Natural killer cell (primary cell): Measurements from ENCODE around the gene CRAT. TPM values are rescaled to one million over a fixed set of nuclear protein-coding genes. Genes with fewer than 3 reads are reported as not detected.
"Not testable (repeated sequence)": the region's sequence is repeated elsewhere in the genome, so short reads cannot be mapped to it uniquely, and the experiment has no call there.

Source experiments
- ATAC-seq, 3 donors: fragments of 150-1000 bp in 2 of 3; fragments of 200-7000 bp in 1 of 3; cut with Tn5 transposase; 1 replicate in 1 of 3; 2 replicates in 2 of 3; pipeline ENCODE4 v1.10.0; 2021; ENCODE audit warnings: mild to moderate bottlenecking in 2 of 3, moderate library complexity in 2 of 3
- DNase-seq, 2 donors: peaks; one replicate each; pipeline versions ENCODE4 v3.0.0 to v3.0.0-alpha.2; 2013 to 2021; ENCODE audit warnings: mixed read lengths in 1 of 2
- H3K27ac ChIP-seq: one replicate; pipeline ENCODE4 v1.5.1; 2013; ENCODE audit warnings: mild to moderate bottlenecking, low read length
- H3K27me3 ChIP-seq: one replicate; pipeline ENCODE4 v1.6.1; 2013; ENCODE audit warnings: low read length; ENCODE audit not compliant: control insufficient read depth, insufficient read depth
- H3K36me3 ChIP-seq: one replicate; pipeline ENCODE4 v1.6.1; 2013; ENCODE audit warnings: low read length; ENCODE audit not compliant: control insufficient read depth, insufficient read depth
- H3K4me1 ChIP-seq: one replicate; pipeline ENCODE4 v1.6.1; 2013; ENCODE audit warnings: low read length; ENCODE audit not compliant: control insufficient read depth, insufficient read depth
- H3K4me3 ChIP-seq: one replicate; pipeline ENCODE4 v1.5.1; 2013; ENCODE audit warnings: low read length
- H3K9me3 ChIP-seq: one replicate; pipeline ENCODE4 v1.6.1; 2013; ENCODE audit warnings: low read length; ENCODE audit not compliant: control insufficient read depth, insufficient read depth
- H3K27ac Mint-ChIP-seq, 2 donors: one replicate each; pipeline ENCODE4 v1.8.0; 2022; ENCODE audit warnings: mild to moderate bottlenecking in 2 of 2, mixed read lengths in 2 of 2, moderate library complexity in 1 of 2
- H3K27me3 Mint-ChIP-seq, 2 donors: one replicate each; pipeline ENCODE4 v1.8.0; 2022; ENCODE audit warnings: low read depth in 2 of 2, mixed read lengths in 2 of 2
- H3K36me3 Mint-ChIP-seq: one replicate; pipeline ENCODE4 v1.8.0; 2022; ENCODE audit warnings: mixed read lengths
- H3K4me1 Mint-ChIP-seq, 2 donors: one replicate each; pipeline ENCODE4 v1.8.0; 2022; ENCODE audit warnings: mixed read lengths in 2 of 2
- H3K4me3 Mint-ChIP-seq: one replicate; pipeline ENCODE4 v1.8.0; 2022; ENCODE audit warnings: mild to moderate bottlenecking, moderate library complexity, mixed read lengths
- H3K9me3 Mint-ChIP-seq, 2 donors: one replicate each; pipeline ENCODE4 v1.8.0; 2022; ENCODE audit warnings: mixed read lengths in 2 of 2
- CTCF ChIP-seq: fragments of 200-600 bp; IDR thresholded peaks from one replicate; pipeline ENCODE4 v1.8.0; 2022; ENCODE audit warnings: antibody characterized with exemption
- WGBS: methylation state at CpG from one replicate; pipeline ENCODE4 v1.1.7; 2013; ENCODE audit warnings: missing lambda C conversion rate; ENCODE audit not compliant: insufficient coverage; 5-methylcytosine and 5-hydroxymethylcytosine counted together
- intact Hi-C: fragments of 100-400 bp; cut with micrococcal nuclease; formaldehyde crosslinking; loops from one replicate; pipeline ENCODE4 v1.14.2; 2022
- total RNA-seq, 4 donors: library from RNA; stranded (reverse); fragments of 120-200 nt in 1 of 4; gene quantifications; one replicate each; pipeline versions ENCODE4 v1.2.3 to v1.2.4, GENCODE V29; 2013 to 2022

Gene CRAT
- total RNA-seq, 3 donors from 2014 or later (not counting 1 experiment from before 2014, with no cell fraction given), result 13.5 to 13.8 (median 13.8) TPM

GRCh38 chr9:129124506-129125069 lies 14.0 kb upstream of the CRAT start:
- WGBS, result 95% methylated on average over 3 of the region's 3 CpGs
- no peak for DNase-seq
- peaks cover 4 to 9% of the 10 kb centered on the region in 2 donors for H3K4me1 Mint-ChIP-seq
- no peaks in the 10 kb centered on the region for H3K27me3 Mint-ChIP-seq
- H3K36me3 Mint-ChIP-seq, result peaks cover 6% of the 10 kb centered on the region
- no peak overlapping the region for H3K27ac Mint-ChIP-seq
- Histone ChIP-seq H3K36me3 (peaks cover 51% of the 10 kb centered on the region), H3K9me3 (no peaks in the 10 kb centered on the region), H3K4me3 (no peak overlapping the region), H3K27me3 (no peaks in the 10 kb centered on the region), H3K4me1 (no peaks in the 10 kb centered on the region), H3K27ac (no peak overlapping the region)
- intact Hi-C loops, result no loop called here
- H3K4me3 Mint-ChIP-seq, result no peak overlapping the region
- no peak for TF ChIP-seq CTCF
- no peak for ATAC-seq
- no peaks in the 10 kb centered on the region for H3K9me3 Mint-ChIP-seq

- H3K36me3 Mint-ChIP-seq, H3K4me1 Mint-ChIP-seq, H3K9me3 Mint-ChIP-seq, H3K27ac ChIP-seq, H3K4me1 ChIP-seq, H3K9me3 ChIP-seq, H3K27ac Mint-ChIP-seq, H3K27me3 Mint-ChIP-seq, DNase-seq, H3K4me3 Mint-ChIP-seq, H3K4me3 ChIP-seq, H3K27me3 ChIP-seq, ATAC-seq, intact Hi-C loops: not testable (repeated sequence)
- H3K36me3 ChIP-seq, result peaks cover 47% of the 10 kb centered on the region
- WGBS, result 91% methylated on average over 12 of the region's 15 CpGs
These were observed 12.4 kb upstream of the CRAT start for GRCh38 chr9:129122976-129123375.

GRCh38 chr9:129122133-129122532 lies 11.5 kb upstream of the CRAT start:
- no peak overlapping the region for H3K4me3 Mint-ChIP-seq
- H3K27ac Mint-ChIP-seq, result no peak overlapping the region
- no peak for DNase-seq
- intact Hi-C loops, result no loop called here
- Histone ChIP-seq H3K36me3 (peaks cover 41% of the 10 kb centered on the region), H3K9me3 (no peaks in the 10 kb centered on the region), H3K4me3 (no peak overlapping the region), H3K4me1 (no peaks in the 10 kb centered on the region), H3K27ac (no peak overlapping the region), H3K27me3 (no peaks in the 10 kb centered on the region)
- H3K4me1 Mint-ChIP-seq, result peaks cover 4 to 5% of the 10 kb centered on the region in 2 donors
- no peak for TF ChIP-seq CTCF
- no peak for ATAC-seq
- H3K36me3 Mint-ChIP-seq, result no peaks in the 10 kb centered on the region
- no peaks in the 10 kb centered on the region for H3K9me3 Mint-ChIP-seq
- H3K27me3 Mint-ChIP-seq, result no peaks in the 10 kb centered on the region
- 89% methylated on average over 1 of the region's 1 CpG for WGBS

- no peak overlapping the region for H3K4me3 Mint-ChIP-seq
- Histone ChIP-seq H3K4me3 (no peak overlapping the region), H3K27ac (no peak overlapping the region), H3K9me3 (no peaks in the 10 kb centered on the region), H3K27me3 (no peaks in the 10 kb centered on the region), H3K4me1 (no peaks in the 10 kb centered on the region), H3K36me3 (peaks cover 39% of the 10 kb centered on the region)
- no peaks in the 10 kb centered on the region for H3K27me3 Mint-ChIP-seq
- 89% methylated on average over 3 of the region's 3 CpGs for WGBS
- H3K36me3 Mint-ChIP-seq, result no peaks in the 10 kb centered on the region
- H3K9me3 Mint-ChIP-seq, result no peaks in the 10 kb centered on the region
- H3K4me1 Mint-ChIP-seq, result peaks cover 4 to 5% of the 10 kb centered on the region in 2 donors
- no peak for TF ChIP-seq CTCF
- ATAC-seq (no peak), DNase-seq (no peak)
- intact Hi-C loops, result no loop called here
- no peak overlapping the region for H3K27ac Mint-ChIP-seq
These were observed 10.9 kb upstream of the CRAT start for GRCh38 chr9:129121483-129121882.
